Activated naive CD4-positive, alpha-beta T cell treated with Interleukin-2 at 50 U/mL for 16 hours (primary cell): ENCODE results near the gene AIMP2.
"Not testable (repeated sequence)": the region's sequence is repeated elsewhere in the genome, so short reads cannot be mapped to it uniquely, and the experiment has no call there.

Source experiments
- DNase-seq: peaks from one replicate; pipeline ENCODE4 v3.0.0-alpha.2; 2020

AIMP2 gene

DNA sequence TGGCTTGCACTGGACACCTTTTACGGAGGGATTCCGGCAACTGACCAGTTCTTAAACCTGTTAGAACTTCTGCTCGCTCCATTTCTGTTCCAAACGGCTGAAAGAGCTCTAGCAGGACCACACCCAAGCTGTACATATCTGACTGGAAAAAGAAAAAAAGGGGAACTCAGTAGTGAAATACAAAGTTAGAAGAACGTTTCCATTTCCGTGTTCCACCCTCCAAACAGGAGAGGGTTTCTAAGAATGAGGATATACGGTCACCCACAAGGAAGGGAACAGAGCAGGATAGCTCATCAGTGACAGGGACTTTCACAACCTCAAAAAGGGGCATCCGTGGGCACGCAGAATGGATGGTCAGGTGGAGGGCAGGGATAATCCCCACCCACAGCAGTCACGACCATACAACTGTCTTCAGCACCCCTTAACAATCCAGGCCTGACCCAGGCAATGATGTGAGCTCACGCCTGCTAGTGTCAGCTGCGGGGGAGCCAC lies 17.8 kb downstream of the AIMP2 start:
- no peak for DNase-seq

DNA sequence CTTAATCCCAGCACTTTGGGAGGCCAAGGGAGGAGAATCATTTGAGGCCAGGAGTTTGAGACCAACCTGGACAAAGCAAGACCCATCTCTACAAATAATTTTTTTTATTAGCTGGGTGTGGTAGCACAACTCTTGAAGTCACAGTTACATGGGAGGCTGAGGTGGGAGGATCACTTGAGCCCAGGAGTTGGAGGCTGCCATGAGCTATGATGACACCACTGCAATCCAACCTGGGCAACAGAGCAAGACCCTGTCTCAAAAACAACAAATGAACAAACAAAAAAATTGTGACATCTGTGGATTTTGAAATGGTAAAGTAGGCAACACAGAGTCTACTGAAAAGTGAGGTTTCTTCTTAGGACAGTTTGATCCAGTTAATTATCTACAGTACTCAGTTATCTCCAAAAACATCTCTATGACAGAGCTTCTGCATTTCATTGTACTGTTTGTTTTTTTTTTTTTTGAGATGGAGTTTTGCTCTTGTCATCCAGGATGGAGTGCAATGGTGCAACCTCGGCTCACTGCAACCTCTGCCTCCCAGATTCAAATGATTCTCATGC lies 18.8 kb downstream of the AIMP2 start:
- DNase-seq, result no peak

DNA sequence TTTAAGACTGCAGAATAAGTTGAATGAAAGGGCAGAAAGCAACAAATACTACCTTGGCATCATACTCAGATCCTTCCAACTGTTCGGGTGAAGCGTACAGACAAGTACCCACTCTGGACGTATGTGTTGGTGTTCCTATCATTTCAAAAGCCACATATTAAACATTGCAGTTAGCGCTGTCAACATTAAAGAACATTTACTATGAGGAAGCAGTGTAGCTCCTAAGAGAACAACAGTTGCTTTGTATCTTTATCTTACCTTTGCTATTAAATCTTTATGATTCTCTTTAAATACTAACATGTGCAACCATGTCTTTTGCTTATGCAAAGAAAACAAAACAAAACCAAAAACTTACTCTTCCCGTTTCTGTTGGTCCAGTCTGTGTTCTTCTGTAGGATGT lies 19.5 kb downstream of the AIMP2 start:
- DNase-seq, result no peak

DNA sequence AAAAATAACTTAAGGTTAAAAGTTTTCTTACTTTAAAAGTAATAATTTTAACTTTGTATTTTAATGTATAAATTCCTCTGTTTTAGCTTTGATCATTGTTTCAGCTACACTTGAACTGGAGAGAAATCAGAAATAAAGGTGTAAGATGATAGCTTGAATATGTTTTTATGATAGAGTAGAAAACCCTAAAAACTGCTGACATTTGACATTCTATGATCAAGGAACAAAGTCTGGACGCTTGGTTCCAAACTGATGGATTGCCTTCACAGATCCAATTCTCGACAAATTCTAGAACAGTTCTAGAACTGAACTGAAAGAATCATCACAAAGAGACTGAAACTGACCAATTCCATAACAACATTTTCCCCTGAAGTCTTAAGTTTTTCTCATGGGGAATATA lies 21.9 kb downstream of the AIMP2 start, which contains the start of gene ANKRD61:
TSS of gene ANKRD61 (plus strand) at position 389 of the 400 bp plus-strand sequence. CDS start at position 389, 0 bp downstream.
- no peak for DNase-seq

DNA sequence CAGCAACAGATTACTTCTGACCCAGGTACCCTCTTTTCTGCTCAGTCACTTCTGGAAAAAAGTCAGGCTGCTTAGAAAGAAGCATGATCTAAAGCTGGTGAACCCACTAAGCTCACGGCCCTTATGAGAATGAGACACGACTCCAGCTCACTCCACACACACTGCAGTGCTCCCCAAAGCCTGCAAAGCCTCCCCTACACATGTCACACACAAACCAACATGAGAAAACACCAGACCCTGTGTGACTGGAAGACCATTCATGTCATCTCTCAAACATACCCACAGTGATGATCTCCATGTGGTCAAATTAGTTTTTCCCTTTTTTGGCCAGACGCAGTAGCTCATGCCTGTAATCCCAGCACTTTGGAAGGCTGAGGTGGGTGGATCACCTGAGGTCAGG lies 22.5 kb downstream of the AIMP2 start:
- DNase-seq, result no peak

DNA sequence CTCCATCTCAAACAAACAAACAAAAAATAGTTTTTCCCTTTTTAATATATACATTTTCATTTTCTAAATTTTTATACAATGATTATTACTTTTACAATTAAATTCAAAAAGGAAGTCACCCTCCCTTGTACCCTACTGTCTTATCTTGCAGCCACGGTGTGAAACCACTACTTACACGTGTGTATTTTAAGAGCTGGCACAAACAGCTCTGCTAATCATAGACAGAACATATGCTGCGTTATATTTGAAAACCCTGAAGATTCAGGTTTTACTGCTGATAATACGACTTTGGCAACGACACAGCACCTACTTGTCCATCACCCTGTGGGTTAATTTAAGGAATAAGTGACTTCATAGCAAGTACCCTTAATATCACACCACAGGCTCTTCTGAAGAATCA lies 23.1 kb downstream of the AIMP2 start:
- DNase-seq, result no peak

DNA sequence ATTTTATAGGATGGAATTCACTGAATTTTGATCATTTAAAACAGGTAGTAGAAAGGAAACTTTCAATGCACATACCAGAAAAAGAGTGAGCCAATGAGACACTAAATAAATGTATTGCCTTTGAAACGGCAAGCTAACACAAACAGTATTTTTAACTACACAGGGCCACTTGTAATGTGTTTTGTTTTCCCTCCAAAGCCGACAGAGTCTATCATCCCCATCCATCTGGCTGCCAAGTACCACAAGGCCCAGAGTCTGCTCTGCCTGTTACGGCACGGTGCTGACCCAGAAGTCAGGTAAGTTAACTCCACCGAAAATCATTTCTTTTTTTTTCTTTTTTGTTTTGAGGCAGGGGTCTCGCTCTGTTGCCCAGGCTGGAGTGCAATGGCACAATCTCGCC lies 23.6 kb downstream of the AIMP2 start:
- DNase-seq, result no peak

DNA sequence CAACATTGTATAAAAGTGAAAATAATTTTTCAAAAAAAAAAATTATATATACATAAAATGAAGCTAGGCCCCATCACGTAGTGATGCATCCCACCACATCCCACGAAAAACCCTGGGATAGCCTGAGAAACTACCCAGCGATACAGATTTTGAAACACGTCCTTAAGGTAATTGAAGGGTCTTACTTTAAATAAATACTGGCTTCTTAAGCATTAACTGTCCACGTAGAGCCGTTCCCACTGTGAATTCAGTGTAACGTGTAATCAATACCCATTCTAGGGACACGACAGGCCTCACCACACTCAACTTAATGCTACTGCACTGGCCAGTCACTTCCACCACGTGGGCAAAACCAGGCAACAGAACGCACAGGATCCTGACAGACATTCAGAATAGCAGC lies 26.1 kb downstream of the AIMP2 start:
- DNase-seq, result no peak

DNA sequence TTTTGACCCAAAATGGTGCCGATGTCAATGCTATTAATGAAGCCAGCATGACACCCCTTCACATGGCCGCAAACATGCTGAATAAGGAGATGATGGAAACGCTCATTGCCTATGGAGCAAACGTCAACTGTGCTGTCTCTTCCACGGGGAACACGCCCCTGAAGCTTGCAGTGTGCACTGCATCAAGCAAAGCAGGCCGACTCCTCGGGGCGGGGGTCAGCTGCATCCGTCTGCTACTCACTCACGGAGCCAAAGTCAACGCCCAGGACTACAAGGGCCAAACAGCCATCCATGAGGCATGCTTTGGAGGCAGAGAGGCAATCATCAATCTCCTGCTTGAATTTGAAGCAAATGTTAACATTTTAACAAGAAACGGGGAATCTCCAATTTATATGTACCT lies 26.6 kb downstream of the AIMP2 start:
- no peak for DNase-seq

DNA sequence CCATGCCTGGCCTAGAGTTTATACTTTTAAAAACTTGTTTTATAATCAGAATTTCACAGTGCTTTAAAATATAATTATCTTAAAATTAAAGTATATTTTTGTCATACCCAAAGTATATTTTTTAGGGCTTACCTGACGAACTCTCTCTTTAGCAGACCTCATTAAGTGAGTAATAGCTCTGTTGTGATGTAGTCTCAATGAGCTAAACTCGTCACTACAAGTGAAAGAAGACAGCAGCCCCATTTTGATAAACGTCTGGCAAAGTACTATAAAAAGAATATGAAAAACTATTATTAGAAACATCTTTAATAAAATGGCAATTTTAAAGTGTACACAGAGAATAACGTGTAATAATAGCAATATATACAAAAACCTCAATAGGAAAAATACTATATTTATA lies 40.7 kb downstream of the AIMP2 start:
- DNase-seq, result no peak

DNA sequence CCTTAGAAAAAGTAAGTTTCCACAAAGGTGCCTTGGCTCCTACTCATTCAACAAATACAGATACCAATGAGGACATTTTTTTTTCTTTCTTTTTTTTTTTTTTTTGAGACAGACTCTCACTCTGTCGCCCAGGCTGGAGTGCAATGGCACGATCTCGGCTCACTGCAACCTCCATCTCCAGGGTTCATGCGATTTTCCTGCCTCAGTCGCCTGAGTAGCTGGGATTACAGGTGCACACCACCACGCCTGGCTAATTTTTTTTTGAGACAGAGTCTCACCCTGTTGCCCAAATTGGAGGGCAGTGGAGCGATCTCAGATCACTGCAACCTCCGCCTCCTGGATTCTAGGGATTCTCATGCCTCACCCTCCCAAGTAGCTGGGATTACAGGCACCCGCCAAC lies 42.1 kb downstream of the AIMP2 start:
- not testable (repeated sequence) for DNase-seq

DNA sequence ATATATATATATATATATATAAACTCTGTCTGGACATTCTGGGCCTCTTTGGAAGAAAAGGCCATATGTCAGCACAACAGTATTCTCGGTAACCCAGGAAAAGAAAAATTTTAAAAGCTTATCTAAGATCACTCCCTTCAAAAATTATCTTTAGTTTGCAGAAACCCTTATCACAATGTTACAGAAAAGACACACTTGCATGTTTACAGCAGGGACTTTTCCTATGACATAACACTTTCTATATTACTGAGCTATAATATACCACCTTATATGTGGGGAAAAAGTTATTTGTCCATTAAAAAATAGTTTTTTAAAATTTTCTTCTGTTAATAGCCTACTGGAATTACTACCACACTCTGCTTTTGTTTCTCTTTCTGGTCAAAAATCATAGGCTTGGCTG lies 47.5 kb downstream of the AIMP2 start:
- no peak for DNase-seq

DNA sequence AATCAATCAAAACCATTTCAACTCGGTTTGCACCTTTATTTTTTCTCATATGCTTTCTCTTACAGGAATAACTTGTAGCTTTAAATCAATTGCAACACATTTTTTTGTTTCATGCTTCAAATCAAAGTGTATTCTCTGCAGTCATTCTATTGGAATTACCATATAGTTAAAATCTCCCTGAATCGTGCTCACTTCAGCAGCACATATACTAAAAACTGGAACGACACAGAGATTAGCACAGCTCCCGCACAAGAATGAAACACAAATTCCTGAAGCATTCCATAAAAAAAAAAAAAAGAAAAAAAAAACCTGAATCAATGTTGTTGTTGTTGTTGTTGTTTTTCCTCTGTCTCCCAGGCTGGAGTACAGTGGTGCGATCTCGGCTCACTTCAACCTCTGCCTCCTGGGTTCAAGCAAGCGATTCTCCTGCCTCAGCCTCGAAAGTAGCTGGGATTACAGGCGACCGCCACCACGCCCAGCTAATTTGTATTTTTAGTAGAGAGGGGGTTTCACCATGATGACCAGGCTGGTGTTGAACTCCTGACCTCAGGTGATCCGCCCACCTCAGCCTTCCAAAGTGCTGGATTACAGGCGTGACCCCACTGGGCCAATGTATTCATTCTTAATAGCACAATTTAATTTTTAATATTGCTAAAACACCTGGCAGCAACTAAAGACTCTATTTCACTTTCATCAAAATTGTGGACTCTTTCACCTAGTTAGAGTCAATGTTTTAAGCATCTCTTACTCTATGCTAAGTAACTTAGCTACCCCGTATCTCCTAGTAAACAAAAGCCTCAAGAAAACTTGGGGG lies 48.5 kb downstream of the AIMP2 start:
- DNase-seq, result no peak

DNA sequence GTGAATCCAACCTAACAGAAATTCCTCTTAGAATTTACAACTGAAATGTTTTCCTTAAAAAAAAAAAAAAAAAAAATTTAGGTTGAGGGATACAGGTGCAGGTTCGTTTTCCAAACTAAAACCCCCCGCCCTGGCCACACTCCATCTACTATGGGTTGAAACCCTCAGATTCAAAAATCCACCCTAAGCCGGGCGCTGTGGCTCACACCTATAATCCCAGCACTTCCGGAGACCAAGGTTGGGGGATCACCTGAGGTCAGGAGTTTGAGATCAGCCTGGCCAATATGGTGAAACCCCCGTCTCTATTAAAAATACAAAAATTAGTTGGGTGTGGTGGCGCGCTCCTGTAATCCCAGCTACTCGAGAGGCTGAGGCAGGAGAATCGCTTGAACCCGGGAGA lies 50.9 kb downstream of the AIMP2 start:
- DNase-seq, result not testable (repeated sequence)

DNA sequence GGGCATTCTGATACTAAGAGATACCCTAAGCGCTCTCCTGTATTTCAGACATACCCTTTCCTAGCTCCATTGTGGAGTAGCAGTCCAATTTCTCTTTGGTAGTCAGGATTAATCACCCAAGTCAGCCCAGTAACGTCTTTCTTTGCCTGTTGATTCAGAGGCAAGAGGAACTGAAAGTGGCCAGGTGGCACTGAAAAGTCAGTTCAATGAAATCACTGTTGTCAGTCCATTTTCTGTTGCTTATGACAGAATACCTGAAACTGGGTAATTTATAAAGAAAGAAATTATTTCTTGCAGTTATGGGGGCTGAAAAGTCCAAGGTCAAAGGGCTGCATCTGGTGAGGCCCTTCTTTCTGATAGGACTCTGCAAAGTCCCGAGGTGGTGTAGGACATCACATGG lies 62.3 kb downstream of the AIMP2 start:
- DNase-seq, result no peak
